ENCODE data around the gene MUC5B.
A peak's percentile ranks its signal among the peaks of the same experiment; 100 is the strongest.

MUC5B gene

DNA sequence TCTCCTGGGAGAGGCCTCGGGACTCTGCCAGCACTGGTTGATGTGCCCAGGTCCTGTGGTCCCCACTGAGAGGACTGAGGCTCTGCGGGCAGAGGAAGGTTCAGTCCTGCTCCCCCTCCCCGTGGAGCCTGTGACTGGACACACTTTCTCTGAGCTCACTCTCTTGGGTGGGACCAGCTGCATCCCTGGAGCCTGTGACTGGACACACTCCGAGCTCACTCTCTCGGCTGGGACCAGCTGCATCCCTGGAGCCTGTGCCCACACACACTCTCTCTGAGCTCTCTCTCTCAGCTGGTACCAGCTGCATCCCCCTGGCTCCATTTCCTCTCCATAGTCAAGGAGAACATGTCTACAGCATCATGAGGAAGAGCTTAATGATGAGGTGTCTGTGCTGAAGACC lies 47.1 kb downstream of the MUC5B start:
- intact Hi-C loops (cut with DNase I): no loop called here
- DNase-seq: peak in 10 of 42 donors; percentile 26 to 69 (median 39)

DNA sequence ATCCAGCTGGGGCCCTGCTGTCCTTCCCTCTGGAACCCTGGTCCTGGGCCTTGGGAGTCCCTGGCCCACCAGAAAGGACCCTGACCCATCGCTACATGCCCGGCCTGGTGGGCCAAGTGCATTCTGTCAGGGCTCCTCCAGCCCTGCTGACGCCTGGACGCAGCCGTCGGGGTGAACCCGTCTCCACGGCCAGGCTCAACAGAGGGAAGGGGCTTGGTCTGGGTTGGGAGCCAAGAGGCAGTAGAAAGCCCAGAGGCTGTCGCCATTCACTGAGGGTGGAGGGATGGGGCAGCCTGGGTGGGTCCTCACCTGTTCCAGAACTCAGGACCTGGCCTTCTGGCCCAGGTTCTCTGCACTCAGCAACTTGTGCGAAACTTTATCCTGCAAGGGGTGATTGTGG lies 47.6 kb downstream of the MUC5B start:
- intact Hi-C loops (cut with DNase I): no loop called here
- DNase-seq: no peak

DNA sequence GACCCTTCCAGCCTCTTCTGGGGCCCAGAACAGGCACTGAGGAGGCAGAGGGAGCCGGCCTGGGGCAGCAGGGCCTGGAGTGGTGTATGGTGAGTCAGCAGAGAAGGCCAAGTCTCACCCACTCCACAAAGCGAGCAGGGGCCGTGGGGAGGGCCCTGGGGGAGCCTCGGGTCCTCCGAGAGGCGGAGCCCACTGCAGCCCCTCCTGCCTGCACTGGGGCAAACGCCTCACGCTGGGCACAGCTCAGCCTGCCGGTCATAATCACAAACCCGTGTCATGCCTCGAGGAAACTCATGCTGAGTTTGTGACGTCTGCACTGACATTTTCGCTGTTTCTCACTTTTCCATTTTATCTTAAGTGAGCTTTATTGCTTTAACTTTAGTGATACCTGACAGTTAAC lies 48.1 kb downstream of the MUC5B start:
- intact Hi-C loops (cut with DNase I): no loop called here
- no peak for DNase-seq

DNA sequence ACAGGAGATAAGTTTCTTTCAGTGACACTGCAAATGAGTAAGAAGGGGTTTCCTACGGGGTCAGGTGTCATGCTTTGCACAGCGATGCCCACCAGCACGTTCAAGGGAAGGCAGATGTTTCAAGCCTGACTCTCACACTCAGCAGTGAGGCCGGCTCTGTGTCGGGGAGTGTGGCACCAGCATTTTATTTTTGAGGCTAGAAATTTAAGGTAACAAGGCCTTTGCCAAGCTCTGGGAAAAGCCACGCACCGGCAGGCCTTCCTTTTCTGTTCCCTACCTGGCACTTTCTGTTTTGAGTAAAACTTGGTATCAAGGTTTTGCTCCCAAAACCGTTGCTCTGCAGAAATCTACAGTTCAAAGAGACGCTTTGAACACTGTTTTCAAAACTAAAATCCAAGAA lies 48.5 kb downstream of the MUC5B start:
- intact Hi-C loops (cut with DNase I): no loop called here
- DNase-seq: no peak

DNA sequence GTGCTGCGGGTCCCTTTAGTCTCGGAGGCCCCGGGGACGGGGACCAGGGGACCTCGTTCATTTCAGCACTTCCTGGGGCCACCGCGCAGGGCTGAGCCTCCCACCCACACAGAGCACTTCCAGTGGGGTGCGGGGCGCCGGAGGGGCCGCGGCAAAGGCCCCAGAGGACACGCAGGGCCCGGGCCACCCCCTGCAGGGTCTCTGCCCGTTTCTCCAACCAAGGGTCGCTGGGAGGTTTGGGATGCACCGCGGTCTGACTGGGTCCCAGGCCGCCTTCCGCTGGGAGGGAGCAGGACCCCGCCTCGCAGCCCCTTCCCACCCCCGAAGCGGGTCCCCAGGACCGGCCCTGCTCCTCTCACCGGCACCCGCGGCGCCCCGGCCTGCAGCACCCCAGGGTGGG lies 49.1 kb downstream of the MUC5B start:
- intact Hi-C loops (cut with DNase I): no loop called here
- no peak for DNase-seq

DNA sequence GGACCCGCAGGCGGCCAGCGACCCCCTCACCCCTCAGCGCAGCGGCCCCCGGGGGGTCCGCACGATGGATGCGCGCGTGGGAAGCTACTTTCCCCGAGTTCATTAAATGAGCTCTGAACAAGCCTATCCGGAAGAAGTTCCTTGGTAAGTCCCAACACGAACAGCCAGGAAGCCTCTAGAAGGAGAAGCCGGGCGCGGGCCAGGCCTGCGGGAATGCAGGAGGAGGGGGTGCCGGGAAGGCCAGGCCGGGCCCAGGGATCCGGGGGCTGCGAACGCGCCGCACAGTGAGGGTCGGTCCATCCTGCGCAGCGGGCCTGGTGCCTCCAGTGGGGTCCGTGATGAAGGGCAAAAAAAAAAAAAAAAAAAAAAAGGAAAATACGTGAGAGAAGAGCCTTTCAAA lies 49.7 kb downstream of the MUC5B start:
- intact Hi-C loops (cut with DNase I): no loop called here
- no peak for DNase-seq

DNA sequence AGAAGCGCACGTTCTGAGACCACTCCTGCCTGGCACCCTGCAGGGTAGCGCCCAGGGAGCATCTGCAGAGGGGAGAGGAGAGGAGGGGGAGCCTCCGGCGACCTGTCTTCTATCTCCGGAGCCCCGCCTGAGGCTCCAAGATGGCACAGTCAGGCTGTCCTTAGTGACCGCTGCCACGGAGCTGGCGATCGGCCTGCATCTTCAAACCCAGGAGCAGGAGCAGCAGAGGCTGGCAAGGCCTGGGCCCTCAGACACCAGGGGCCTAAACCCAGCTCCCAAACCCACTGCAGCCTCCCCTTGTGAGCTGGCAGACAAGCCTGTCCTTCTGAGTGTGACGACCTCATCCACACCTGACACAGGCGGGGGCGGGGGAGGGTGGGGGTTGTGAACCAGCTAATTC lies 51.6 kb downstream of the MUC5B start:
- intact Hi-C loops (cut with DNase I): no loop called here

DNA sequence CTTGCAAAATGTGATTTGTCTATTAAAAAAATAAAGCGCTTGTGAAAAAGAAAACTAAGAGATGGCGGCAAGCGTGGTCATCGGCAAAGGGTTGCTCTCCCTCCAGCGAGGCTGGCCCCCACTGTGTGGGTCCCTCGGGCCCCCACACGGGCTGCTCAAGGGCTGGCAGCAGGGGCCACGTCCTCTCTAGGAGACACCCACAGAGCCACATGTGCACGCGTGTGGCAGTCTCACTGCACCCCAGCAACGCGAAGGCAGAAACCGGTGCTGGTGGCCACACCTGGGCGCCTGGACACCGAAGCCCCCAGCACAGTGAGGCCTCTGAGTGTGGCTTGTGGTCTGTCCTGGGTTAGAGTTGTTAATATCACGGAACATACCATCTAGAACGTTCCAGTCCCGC lies 52.2 kb downstream of the MUC5B start:
- intact Hi-C loops (cut with DNase I): no loop called here

More for the DNA sequence above, 51.6 kb downstream of the MUC5B start:
- no peak for DNase-seq

DNA sequence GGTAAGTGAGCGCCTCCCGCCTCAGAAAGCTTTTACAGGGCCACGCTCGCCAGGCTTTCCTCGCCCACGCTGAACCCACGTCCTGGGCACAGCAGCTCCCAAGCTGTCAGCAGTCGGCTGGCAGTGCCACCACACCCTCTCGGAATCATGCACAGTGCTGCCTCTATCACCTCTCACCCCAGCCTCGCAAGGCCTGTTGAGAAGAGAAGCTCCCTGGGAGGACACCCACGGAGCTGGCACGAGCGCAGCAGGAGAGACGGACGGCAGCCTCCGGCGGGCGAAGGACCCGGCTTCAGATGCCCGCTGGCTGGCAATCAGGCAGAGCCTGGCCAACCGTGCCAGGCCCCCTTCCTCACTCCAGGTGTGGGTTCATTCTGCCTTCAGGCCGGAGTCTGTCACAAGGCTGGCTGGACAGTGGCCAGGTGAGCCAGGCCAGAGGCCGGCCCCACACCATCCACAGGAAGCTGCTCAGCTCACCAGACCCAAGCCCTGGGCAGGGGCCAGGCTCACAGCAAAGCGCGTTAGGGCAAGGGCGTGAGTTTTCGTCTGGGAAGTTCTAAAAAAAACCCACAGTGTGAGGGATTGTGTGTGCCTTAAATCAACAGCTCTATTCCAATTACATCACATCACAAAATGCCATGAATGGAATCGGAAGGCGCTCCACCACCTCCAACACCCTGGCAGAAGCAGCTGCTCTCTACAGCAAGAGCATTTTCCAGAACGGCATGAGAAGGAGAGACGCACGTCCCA lies 53.4 kb downstream of the MUC5B start:
- peak in 34 of 42 donors; percentile 14 to 85 (median 60) for DNase-seq
- intact Hi-C loops (cut with DNase I): no loop called here

More for the DNA sequence above, 52.2 kb downstream of the MUC5B start:
- no peak for DNase-seq

DNA sequence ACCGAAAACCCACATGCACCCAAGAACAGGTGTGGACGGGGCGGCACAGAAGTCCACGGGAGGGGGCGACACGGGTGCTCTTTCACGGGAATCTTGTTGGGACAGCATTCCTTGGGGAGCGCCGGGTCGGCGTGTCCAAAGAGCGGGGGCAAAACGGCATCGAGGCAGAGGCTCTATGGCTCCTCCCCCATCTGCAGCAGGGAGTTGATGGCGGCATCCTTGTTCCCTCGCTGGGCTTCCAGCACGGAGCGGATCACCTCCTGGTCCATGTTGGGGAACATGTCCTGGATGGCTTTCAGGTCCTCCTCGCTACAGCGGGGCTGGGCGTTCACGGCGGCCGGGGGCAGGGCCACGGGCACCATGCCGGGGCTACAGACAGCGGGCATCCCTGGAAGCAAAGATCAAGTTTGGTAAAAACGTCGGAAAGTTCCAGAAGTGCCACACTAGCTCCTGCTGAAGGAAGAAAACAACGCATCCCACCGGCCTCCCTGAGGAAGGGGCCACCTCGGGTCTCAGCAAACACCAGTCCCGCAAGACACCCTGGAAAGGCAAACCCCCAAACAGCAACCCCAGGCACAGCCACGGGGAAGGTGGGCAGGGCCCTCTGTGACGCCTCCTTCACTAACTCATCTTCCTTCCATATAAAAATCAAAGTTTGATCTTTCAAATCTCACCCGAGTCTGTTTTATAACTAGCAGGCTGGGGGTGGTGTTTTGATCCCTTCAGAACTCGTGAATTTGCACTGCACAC lies 54.2 kb downstream of the MUC5B start:
- no peak for DNase-seq
- intact Hi-C loops (cut with DNase I): no loop called here

DNA sequence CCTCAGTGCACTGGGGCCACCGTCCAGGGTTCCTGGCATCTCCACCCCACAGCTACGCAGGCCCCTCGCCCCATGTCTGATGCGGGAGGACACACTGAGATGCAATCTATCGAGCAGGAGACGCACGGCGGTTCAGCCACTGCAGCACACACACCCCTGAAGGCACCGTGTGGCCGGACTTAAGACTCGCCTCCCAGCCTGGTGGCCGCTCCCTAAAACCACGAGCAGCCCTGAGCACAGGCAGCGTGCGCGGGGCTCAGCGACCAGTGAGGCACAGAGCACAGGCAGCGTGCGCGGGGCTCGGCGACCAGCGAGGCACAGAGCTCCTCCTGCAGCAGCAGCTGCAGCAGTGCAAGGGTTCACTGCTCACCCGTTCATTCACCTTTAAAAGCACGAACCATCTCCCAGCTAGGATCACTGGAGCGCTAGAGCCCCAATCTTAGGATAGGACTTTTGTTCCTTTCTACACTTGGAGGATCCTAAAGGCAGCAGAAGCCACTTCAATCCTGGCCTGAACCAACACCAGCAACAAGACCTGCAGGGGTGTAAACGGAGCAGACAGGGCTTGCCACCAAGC lies 55.2 kb downstream of the MUC5B start:
- intact Hi-C loops (cut with DNase I): no loop called here
- no peak for DNase-seq

DNA sequence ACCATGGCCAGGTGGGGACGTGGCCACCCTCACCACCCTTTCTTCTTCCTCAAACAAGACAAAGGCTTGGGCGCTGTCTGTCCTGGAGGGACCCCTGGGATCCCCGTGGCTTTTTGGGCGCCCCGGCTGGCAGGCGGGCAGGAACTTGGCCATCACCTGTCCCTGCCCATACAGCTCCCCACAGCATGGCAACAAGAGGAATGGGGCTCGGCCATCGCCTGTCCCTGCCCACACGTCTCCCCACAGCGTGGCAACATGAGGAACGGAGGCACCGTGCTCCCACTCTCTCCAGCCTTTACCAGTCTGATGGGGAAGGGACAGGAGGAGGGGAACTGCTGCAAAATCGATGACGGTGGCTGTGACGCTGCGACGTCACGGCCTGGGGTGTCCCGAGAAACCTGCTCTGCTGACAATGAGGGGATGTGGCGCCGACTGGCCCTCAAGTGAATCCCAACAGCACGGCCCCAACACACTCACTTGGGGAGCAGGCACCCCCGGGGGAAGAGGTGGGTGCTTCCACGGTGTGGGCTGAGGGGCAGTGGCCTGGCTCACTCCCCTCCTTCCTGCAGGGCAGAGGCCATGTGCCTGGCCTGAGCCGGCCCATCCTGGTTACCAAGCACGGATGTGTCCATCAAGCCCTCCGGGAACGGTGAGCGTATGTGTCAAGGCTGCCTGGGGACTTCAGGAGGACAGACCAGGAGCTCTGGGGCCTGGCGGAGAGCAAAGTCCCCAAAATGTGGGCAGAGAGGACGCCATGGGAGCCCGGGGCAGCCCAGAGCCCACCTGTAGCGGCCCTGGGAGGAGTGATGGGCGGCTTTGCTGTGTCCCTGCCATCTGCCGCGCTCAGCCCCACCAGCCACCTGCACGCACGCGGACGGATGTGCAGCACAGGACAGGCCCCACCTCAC lies 56.2 kb downstream of the MUC5B start:
- intact Hi-C loops (cut with DNase I): no loop called here
- no peak for DNase-seq

DNA sequence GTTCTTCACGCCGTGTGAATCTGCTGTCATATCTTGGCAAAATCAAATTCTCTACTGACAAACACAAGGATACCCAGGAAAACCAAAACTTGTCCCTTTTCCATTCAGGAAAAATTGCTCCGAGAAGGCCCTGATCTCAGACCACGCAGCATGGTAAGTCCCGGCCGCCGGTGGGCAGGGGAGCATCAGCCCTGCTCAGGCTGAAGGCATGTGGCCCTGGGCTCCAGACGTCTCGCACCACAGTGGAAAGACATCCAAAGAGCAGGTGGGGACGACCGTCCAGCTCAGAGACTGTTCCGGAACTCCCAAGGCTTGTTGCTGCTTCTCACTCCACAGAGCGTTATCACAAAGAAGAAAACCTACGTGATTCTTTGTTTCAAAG lies 56.8 kb downstream of the MUC5B start:
- no peak for DNase-seq
- intact Hi-C loops (cut with DNase I): no loop called here

DNA sequence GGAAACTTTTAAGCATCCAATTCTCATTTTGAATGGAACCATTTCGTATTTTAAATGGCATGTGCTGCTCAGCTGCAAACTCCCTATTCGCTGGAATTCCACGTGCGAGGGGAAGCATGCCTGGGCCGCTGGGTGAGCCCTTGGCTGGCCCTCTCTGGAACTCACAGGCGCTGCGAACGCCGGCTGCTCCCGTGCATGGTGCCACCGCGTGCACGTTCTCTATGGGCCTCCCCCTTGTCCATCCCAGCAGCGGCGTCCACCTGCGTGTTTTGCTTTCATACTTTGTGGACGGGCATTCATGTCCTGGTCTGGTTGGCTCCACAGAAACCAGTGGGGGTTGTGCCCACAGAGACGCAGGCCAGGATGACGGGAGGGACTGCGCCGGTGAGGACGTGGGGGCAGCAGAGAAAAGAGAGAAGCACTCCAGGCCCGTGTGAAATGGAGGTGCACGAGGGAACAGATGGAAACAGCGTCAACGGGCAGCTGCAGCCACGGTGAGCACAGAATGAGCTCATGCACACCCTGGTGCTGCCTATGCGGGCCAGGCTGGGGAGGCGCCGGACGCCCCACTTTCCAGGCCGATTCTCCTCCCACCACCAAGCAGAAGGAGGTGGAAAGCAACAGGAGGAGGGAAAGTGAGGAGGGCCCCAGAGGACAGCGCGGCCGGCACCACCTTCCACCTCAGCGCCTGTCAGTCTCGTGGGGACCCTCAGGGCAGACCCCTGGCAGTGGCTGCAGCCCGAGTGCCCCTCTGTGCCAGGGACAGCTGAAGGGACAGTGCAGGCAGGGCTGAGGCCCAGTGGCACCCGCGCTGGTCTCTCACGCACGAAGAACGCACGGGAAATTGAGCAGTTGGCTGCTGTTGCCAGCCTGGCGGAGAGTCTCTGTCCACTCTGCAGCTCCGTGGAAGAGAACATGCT lies 57.5 kb downstream of the MUC5B start:
- DNase-seq: no peak
- intact Hi-C loops (cut with DNase I): no loop called here

DNA sequence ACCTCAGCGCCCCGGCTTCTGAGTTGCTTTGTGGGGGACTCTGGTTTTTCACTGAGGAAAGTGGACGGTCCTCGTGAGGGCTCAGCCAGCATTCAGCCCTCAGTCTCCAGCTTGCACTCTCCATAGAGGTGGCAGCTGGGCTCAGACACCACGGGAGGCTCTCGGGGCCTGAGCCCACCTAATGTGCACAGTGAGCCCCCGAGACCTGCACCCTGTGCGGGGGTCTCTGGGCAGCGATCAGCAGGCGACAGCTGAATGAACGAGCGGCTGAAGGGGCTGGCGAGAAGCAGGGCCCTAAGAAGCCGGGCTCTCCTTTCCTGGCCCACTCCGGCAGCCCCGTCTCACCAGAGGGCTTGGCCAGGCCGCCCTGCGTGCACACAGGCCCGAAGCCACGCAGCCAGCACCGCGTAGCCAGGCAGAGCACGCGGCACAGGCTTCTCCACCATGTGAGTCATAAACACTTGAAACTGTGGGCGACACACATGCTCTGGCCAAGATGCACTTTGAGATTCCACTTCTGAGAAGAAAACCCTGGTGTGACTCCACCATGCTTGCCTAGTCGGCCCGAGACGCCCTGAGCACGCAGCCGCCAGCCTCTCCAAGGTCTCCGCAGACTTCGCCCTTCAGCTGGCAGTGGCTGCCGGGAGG lies 58.6 kb downstream of the MUC5B start:
- intact Hi-C loops (cut with DNase I): no loop called here
- no peak for DNase-seq

DNA sequence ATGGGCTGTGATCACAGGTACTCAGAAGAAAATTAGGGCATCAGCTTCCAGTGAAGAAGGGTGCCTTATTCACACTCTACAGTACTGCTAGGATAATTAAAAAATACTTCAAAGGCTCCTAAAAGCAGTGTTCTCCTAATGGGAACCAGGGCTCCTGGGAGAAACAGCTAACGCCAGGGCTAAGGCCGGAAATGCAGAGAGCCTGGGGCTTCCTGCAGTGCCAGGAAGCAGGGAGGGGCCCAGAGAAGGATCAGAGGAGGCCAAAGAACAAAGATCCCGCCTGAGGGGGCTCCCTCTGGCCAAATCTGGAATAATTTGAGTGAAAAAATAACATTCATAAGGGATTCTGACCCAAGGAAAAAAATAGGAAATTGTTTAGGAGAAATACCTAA lies 59.1 kb downstream of the MUC5B start:
- intact Hi-C loops (cut with DNase I): no loop called here
- no peak for DNase-seq

DNA sequence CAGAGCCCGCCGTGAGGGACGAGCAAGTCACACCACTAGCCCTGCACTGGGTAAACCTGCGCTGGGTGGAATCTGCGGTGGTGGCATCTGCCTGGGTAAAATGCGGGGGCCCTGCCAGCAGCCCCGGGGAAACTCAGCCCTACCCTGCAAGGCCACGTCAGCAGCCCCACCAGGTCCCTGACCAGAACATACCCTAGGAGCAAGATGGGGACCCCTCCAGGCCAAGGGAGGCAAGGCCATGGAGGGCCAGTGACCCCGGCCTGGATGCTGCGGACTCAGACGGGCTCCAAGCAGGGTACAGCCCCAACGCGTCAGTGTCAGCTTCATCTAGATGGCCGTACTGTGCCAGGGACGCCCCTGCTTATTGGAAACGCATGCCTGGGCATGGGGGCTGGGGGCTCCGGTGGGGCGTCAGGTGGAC lies 60.2 kb downstream of the MUC5B start:
- DNase-seq: no peak
- intact Hi-C loops (cut with DNase I): no loop called here

DNA sequence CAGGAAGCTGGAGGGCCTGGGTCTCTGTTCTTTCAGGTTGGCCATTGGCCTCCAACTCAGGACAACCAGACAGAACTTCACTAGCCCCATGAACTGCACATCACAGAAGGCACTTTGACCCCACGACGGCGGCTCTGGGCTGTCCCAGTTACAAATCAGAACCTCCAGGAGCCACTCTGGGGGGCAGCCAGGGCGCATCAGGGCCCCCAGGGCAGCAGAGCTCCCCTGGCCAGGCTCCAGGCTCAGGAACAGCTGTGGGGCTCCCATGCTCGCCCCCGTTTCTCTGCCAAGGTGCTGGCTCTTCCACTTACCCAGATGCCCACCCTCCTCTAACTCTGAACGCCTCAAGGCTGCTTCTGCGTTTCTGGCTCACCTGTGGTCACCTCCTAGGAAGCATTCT lies 61.0 kb downstream of the MUC5B start:
- intact Hi-C loops (cut with DNase I): no loop called here
- no peak for DNase-seq
